Naive thymus-derived CD4-positive, alpha-beta T cell (primary cell): ENCODE results near the gene RPS19. TPM values are rescaled to one million over a fixed set of nuclear protein-coding genes. Genes with fewer than 3 reads are reported as not detected.

ENCODE experiments used
- ATAC-seq: fragments of 150-1000 bp; cut with Tn5 transposase; 2 replicates; pipeline ENCODE4 v1.10.0; 2021; ENCODE audit warnings: mild to moderate bottlenecking, moderate library complexity
- CTCF ChIA-PET: fragments of 350-600 bp; sonication (Branson Sonifier 250); formaldehyde crosslinking; loops from one replicate; lab custom pipeline; 2021; ENCODE audit warnings: antibody characterized with exemption; lab: Charles Lee
- POLR2A ChIA-PET: fragments of 350-600 bp; sonication (Branson Sonifier 250); formaldehyde crosslinking; loops from one replicate; lab custom pipeline; 2021; ENCODE audit warnings: antibody characterized with exemption, inconsistent platforms; lab: Charles Lee
- DNase-seq, 9 donors: peaks; one replicate each; pipeline versions ENCODE4 v3.0.0 to v3.0.0-alpha.2; 2020 to 2022; ENCODE audit warnings: mixed read lengths in 1 of 9
- H3K27ac ChIP-seq: one replicate; pipeline ENCODE4 v1.7.0; 2013; ENCODE audit warnings: mild to moderate bottlenecking, low read depth, low read length, moderate library complexity
- H3K27me3 ChIP-seq, 2 donors: one replicate each; pipeline ENCODE4 v1.7.0; 2013; ENCODE audit warnings: low read length in 2 of 2, mild to moderate bottlenecking in 2 of 2, moderate library complexity in 2 of 2; ENCODE audit not compliant: control insufficient read depth in 2 of 2, insufficient read depth in 2 of 2
- H3K36me3 ChIP-seq, 3 experiments: 1 replicate in 2 of 3; 2 replicates in 1 of 3; pipeline ENCODE4 v1.7.0; 2013; ENCODE audit warnings: low read length in 3 of 3, mild to moderate bottlenecking in 3 of 3, moderate library complexity in 1 of 3; ENCODE audit not compliant: insufficient read depth in 3 of 3, control insufficient read depth in 2 of 3
- H3K4me1 ChIP-seq, 2 donors: one replicate each; pipeline ENCODE4 v1.7.0; 2013; ENCODE audit warnings: low read length in 2 of 2, mild to moderate bottlenecking in 2 of 2, moderate library complexity in 1 of 2; ENCODE audit not compliant: control insufficient read depth in 2 of 2, insufficient read depth in 2 of 2
- H3K4me3 ChIP-seq: 2 replicates; pipeline ENCODE4 v1.7.0; 2013; ENCODE audit warnings: mild to moderate bottlenecking, low read length
- H3K9me3 ChIP-seq, 3 experiments: 1 replicate in 2 of 3; 2 replicates in 1 of 3; pipeline ENCODE4 v1.7.0; 2013; ENCODE audit warnings: low read length in 3 of 3; ENCODE audit not compliant: control insufficient read depth in 2 of 3
- H3K27ac Mint-ChIP-seq, 9 donors: one replicate each; pipeline ENCODE4 v1.8.0; 2020 to 2022; ENCODE audit warnings: mixed read lengths in 9 of 9, mild to moderate bottlenecking in 8 of 9, moderate library complexity in 5 of 9, inconsistent platforms in 2 of 9
- H3K27me3 Mint-ChIP-seq, 5 donors: one replicate each; pipeline ENCODE4 v1.8.0; 2021 to 2022; ENCODE audit warnings: mixed read lengths in 5 of 5, mild to moderate bottlenecking in 1 of 5
- H3K36me3 Mint-ChIP-seq, 5 donors: one replicate each; pipeline ENCODE4 v1.8.0; 2020 to 2022; ENCODE audit warnings: mixed read lengths in 5 of 5, mild to moderate bottlenecking in 3 of 5, inconsistent platforms in 1 of 5
- H3K4me1 Mint-ChIP-seq, 7 donors: one replicate each; pipeline ENCODE4 v1.8.0; 2020 to 2022; ENCODE audit warnings: mixed read lengths in 7 of 7, mild to moderate bottlenecking in 3 of 7, inconsistent platforms in 1 of 7
- H3K4me3 Mint-ChIP-seq, 10 donors: one replicate each; pipeline ENCODE4 v1.8.0; 2020 to 2022; ENCODE audit warnings: mild to moderate bottlenecking in 10 of 10, mixed read lengths in 10 of 10, moderate library complexity in 6 of 10, inconsistent platforms in 2 of 10
- H3K9me3 Mint-ChIP-seq, 11 donors: one replicate each; pipeline ENCODE4 v1.8.0; 2020 to 2022; ENCODE audit warnings: mixed read lengths in 11 of 11, mild to moderate bottlenecking in 4 of 11, inconsistent platforms in 1 of 11, moderate library complexity in 1 of 11
- intact Hi-C, 2 donors: fragments of 100-400 bp; cut with micrococcal nuclease; formaldehyde crosslinking; loops; one replicate each; pipeline ENCODE4 v1.15.1; 2023
- polyA plus RNA-seq, 2 donors: library from polyadenylated mRNA; unstranded; fragments of 300-500 nt; fragmentation: Illumina TruSeq; gene quantifications; one replicate each; pipeline ENCODE4 v1.2.3, GENCODE V29; 2021
- total RNA-seq, 6 experiments: library from RNA in 5 of 6; stranded (reverse) in 5 of 6; gene quantifications; 1 replicate in 5 of 6; 2 replicates in 1 of 6; pipeline ENCODE4 v1.2.3 and lab custom pipeline; 2021 to 2026

Gene RPS19
- total and polyA plus RNA-seq, 7 experiments from 2014 or later, result 2,739 to 7,822 (median 3,541) TPM

DNA sequence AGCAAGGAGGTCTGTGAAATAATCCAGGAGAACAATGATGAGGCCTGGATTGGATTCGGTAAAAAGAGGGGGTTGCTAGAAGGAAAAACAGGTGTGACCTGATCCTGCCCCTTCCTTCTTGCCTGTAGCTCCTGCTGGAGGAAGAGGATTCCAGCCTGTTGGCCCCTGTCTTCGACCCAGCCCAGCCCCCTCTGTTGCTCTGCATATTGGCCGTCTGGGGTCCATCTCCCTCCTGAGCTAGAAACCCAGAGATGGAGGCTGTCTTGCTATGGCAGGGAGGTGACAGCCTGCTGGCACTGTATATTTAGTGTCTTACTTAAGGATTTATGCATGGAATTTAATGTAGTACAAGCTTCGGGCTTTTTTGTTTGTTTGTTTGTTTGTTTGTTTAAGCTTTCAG lies 8.6 kb upstream of the RPS19 start:
- ChIA-PET POLR2A (interaction anchor here (1.8 kb wide), 1 partner anchor 9 kb away, joined by 6 read pairs; the partner anchor contains the start of gene RPS19), CTCF (interaction anchor here (1.7 kb wide), 1 partner anchor 58 kb away, joined by 4 read pairs; no protein-coding TSS in a partner anchor)
- Mint-ChIP-seq H3K4me3 (no peak overlapping the region), H3K27me3 (peaks cover 0 to 42% (median 4%) of the 10 kb centered on the region in 5 donors), H3K36me3 (no peaks in the 10 kb centered on the region), H3K9me3 (no peaks in the 10 kb centered on the region), H3K27ac (peak overlapping the region in 1 of 9 donors; percentile 5), H3K4me1 (peaks cover 0 to 3% (median 0%) of the 10 kb centered on the region in 7 donors)
- intact Hi-C loops, result no loop called here
- H3K27ac ChIP-seq, result no peak overlapping the region
- H3K27me3 ChIP-seq, result no peaks in the 10 kb centered on the region
- no peaks in the 10 kb centered on the region for H3K4me1 ChIP-seq
- no peaks in the 10 kb centered on the region for H3K36me3 ChIP-seq
- no peak overlapping the region for H3K4me3 ChIP-seq
- DNase-seq (no peak), ATAC-seq (no peak)
- H3K9me3 ChIP-seq, result no peaks in the 10 kb centered on the region

DNA sequence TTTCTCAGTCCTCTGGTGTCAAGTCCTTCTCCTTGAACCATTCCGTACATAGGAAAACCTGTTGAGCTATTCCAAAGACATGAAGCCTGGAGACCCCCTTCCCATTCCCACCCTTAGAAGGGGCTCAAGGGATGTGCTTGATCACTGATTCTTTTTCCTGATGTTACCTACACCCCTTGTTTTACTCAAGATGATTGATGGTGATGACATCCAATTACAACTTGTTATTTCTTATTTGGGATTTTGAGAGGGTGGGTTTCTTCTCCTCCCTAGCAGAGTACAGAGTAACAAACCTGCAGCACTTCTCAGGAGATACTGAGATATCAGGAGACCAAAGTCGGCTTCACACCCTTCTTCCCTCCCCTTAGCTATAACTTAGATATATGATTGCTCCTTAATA lies 6.7 kb upstream of the RPS19 start:
- ATAC-seq (no peak), DNase-seq (no peak)
- Histone ChIP-seq H3K4me3 (no peak overlapping the region), H3K27ac (no peak overlapping the region), H3K4me1 (no peaks in the 10 kb centered on the region), H3K9me3 (no peaks in the 10 kb centered on the region), H3K36me3 (no peaks in the 10 kb centered on the region), H3K27me3 (no peaks in the 10 kb centered on the region)
- Mint-ChIP-seq H3K27ac (peak overlapping the region in 1 of 9 donors; percentile 6), H3K9me3 (no peaks in the 10 kb centered on the region), H3K4me1 (peaks cover 0 to 3% (median 0%) of the 10 kb centered on the region in 7 donors), H3K4me3 (no peak overlapping the region), H3K36me3 (no peaks in the 10 kb centered on the region), H3K27me3 (peaks cover 0 to 47% (median 4%) of the 10 kb centered on the region in 5 donors)
- CTCF ChIA-PET, result interaction anchor here (1.4 kb wide), 1 partner anchor 10 kb away, joined by 4 read pairs; no protein-coding TSS in a partner anchor
- intact Hi-C loops, result no loop called here
- POLR2A ChIA-PET, result no interaction called here

- H3K27me3 ChIP-seq, result no peaks in the 10 kb centered on the region
- no peaks in the 10 kb centered on the region for H3K36me3 ChIP-seq
- no peak overlapping the region for H3K27ac Mint-ChIP-seq
- no peaks in the 10 kb centered on the region for H3K9me3 ChIP-seq
- intact Hi-C loops, result no loop called here
- no peaks in the 10 kb centered on the region for H3K36me3 Mint-ChIP-seq
- H3K4me1 ChIP-seq, result no peaks in the 10 kb centered on the region
- ChIA-PET CTCF (interaction anchor here (1.4 kb wide), 1 partner anchor 10 kb away, joined by 4 read pairs; no protein-coding TSS in a partner anchor), POLR2A (no interaction called here)
- H3K4me1 Mint-ChIP-seq, result peaks cover 0 to 3% (median 0%) of the 10 kb centered on the region in 7 donors
- no peak overlapping the region for H3K4me3 ChIP-seq
- no peak for DNase-seq
- peaks cover 0 to 47% (median 4%) of the 10 kb centered on the region in 5 donors for H3K27me3 Mint-ChIP-seq
- H3K27ac ChIP-seq, result no peak overlapping the region
- H3K9me3 Mint-ChIP-seq, result no peaks in the 10 kb centered on the region
- no peak for ATAC-seq
- H3K4me3 Mint-ChIP-seq, result no peak overlapping the region
Measured at GRCh38 chr19:41853768-41854167, 6.3 kb upstream of the RPS19 start.

GRCh38 chr19:41859213-41859617 lies 840 bp upstream of the RPS19 start:
- Histone ChIP-seq H3K4me1 (peaks cover 33 to 37% of the 10 kb centered on the region in 2 donors), H3K4me3 (peak overlapping the region; percentile 90), H3K27ac (peak overlapping the region; percentile 89), H3K27me3 (no peaks in the 10 kb centered on the region), H3K36me3 (peaks cover 5 to 31% (median 8%) of the 10 kb centered on the region in 3 experiments), H3K9me3 (no peaks in the 10 kb centered on the region)
- H3K4me1 Mint-ChIP-seq, result peaks cover 33 to 42% (median 36%) of the 10 kb centered on the region in 7 donors
- H3K36me3 Mint-ChIP-seq, result peaks cover 4 to 34% (median 13%) of the 10 kb centered on the region in 5 donors
- H3K27me3 Mint-ChIP-seq, result peaks cover 0 to 15% (median 0%) of the 10 kb centered on the region in 5 donors
- intact Hi-C loops, result loop anchor here (1.0 to 2.0 kb wide), 11 partner anchors 16 to 443 kb away; partner anchors contain the start of genes RABAC1 (in 2 of the 2), DEDD2 (in 1 of the 2), PAFAH1B3 (in 1 of the 2) and PRR19 (in 1 of the 2)
- peak overlapping the region; percentile 86 to 95 (median 93) for H3K4me3 Mint-ChIP-seq
- CTCF ChIA-PET, result interaction anchor here (0.7 to 3.0 kb wide), 12 partner anchors 13 to 100 kb away, joined by 3 to 38 read pairs (median 5); partner anchors contain the start of gene RABAC1
- H3K27ac Mint-ChIP-seq, result peak overlapping the region; percentile 91 to 98 (median 95)
- no peak for ATAC-seq
- no peaks in the 10 kb centered on the region for H3K9me3 Mint-ChIP-seq
- POLR2A ChIA-PET, result interaction anchor here (0.9 to 10.0 kb wide), 13 partner anchors 8 to 595 kb away, joined by 3 to 220 read pairs (median 7); partner anchors contain the start of genes ARHGEF1, CD79A and RABAC1
- DNase-seq, result no peak

GRCh38 chr19:41860419-41861115 lies 512 bp downstream of the RPS19 start:
- Histone ChIP-seq H3K4me3 (peak overlapping the region; percentile 90), H3K36me3 (peaks cover 16 to 44% (median 16%) of the 10 kb centered on the region in 3 experiments), H3K4me1 (peaks cover 40 to 46% of the 10 kb centered on the region in 2 donors), H3K9me3 (no peaks in the 10 kb centered on the region), H3K27me3 (no peaks in the 10 kb centered on the region), H3K27ac (peak overlapping the region; percentile 89)
- no peak for ATAC-seq
- Mint-ChIP-seq H3K4me1 (peaks cover 34 to 53% (median 43%) of the 10 kb centered on the region in 7 donors), H3K27me3 (peaks cover 0 to 5% (median 0%) of the 10 kb centered on the region in 5 donors), H3K4me3 (peak overlapping the region; percentile 86 to 95 (median 92)), H3K9me3 (no peaks in the 10 kb centered on the region), H3K27ac (peak overlapping the region; percentile 78 to 95 (median 91)), H3K36me3 (peaks cover 4 to 43% (median 19%) of the 10 kb centered on the region in 5 donors)
- intact Hi-C loops, result loop anchor here (1.0 to 2.0 kb wide), 5 partner anchors 11 to 598 kb away; no protein-coding TSS in a partner anchor
- peak in 3 of 9 donors; percentile 23 to 34 (median 31) for DNase-seq
- ChIA-PET CTCF (interaction anchor here (0.7 to 3.0 kb wide), 13 partner anchors 12 to 174 kb away, joined by 3 to 38 read pairs (median 6); partner anchors contain the start of gene RABAC1), POLR2A (interaction anchor here (0.6 to 10.0 kb wide), 19 partner anchors 8 to 379 kb away, joined by 3 to 220 read pairs (median 5); partner anchors contain the start of genes ARHGEF1, CD79A, ERFL and RABAC1)

- peak overlapping the region; percentile 86 to 95 (median 92) for H3K4me3 Mint-ChIP-seq
- Histone ChIP-seq H3K36me3 (peaks cover 16 to 47% (median 16%) of the 10 kb centered on the region in 3 experiments), H3K27ac (peak overlapping the region; percentile 89), H3K4me3 (peak overlapping the region; percentile 90), H3K27me3 (no peaks in the 10 kb centered on the region), H3K4me1 (peaks cover 41 to 46% of the 10 kb centered on the region in 2 donors), H3K9me3 (no peaks in the 10 kb centered on the region)
- ATAC-seq (no peak), DNase-seq (no peak)
- peak overlapping the region; percentile 81 to 95 (median 91) for H3K27ac Mint-ChIP-seq
- H3K36me3 Mint-ChIP-seq, result peaks cover 4 to 45% (median 19%) of the 10 kb centered on the region in 5 donors
- ChIA-PET POLR2A (interaction anchor here (0.6 to 10.0 kb wide), 12 partner anchors 10 to 378 kb away, joined by 3 to 220 read pairs (median 9); partner anchors contain the start of genes ARHGEF1, CD79A and RABAC1), CTCF (interaction anchor here (0.7 to 3.0 kb wide), 7 partner anchors 11 to 97 kb away, joined by 3 to 38 read pairs (median 6); partner anchors contain the start of gene RABAC1)
- intact Hi-C loops, result loop anchor here (2.0 kb wide), 2 partner anchors 74 to 598 kb away; no protein-coding TSS in a partner anchor
- H3K9me3 Mint-ChIP-seq, result no peaks in the 10 kb centered on the region
- peaks cover 34 to 55% (median 47%) of the 10 kb centered on the region in 7 donors for H3K4me1 Mint-ChIP-seq
- H3K27me3 Mint-ChIP-seq, result peaks cover 0 to 5% (median 0%) of the 10 kb centered on the region in 5 donors
Measured at GRCh38 chr19:41861116-41861768, 1.2 kb downstream of the RPS19 start.
